ENCODE data around the gene EXOSC10.
A peak's percentile ranks its signal among the peaks of the same experiment; 100 is the strongest.

The EXOSC10 gene

GRCh38 chr1:11099310-11100148, at the start of gene EXOSC10:
TSS of gene EXOSC10 (minus strand) at chr1:11099869. CDS start at chr1:11099831, 38 bp downstream.
- peak; percentile 95 for DNase-seq

GRCh38 chr1:11147197-11147770, 47.6 kb upstream of the EXOSC10 start:
- no peak for DNase-seq

- DNase-seq = no peak
These were observed 46.1 kb upstream of the EXOSC10 start for GRCh38 chr1:11145741-11146140.

- no peak for DNase-seq
These were observed 45.0 kb upstream of the EXOSC10 start for GRCh38 chr1:11144570-11145256.

GRCh38 chr1:11143907-11144306, 44.2 kb upstream of the EXOSC10 start:
- DNase-seq = no peak

GRCh38 chr1:11143401-11143800, 43.7 kb upstream of the EXOSC10 start:
- DNase-seq = no peak

- DNase-seq = no peak
These were observed 43.1 kb upstream of the EXOSC10 start for GRCh38 chr1:11142618-11143391.

- no peak for DNase-seq
These were observed 39.3 kb upstream of the EXOSC10 start for GRCh38 chr1:11138952-11139351.

GRCh38 chr1:11138029-11138428, 38.4 kb upstream of the EXOSC10 start:
- no peak for DNase-seq

- DNase-seq = no peak
These were observed 35.2 kb upstream of the EXOSC10 start for GRCh38 chr1:11134898-11135266.

GRCh38 chr1:11134251-11134897, 34.7 kb upstream of the EXOSC10 start:
- peak; percentile 40 for DNase-seq

- DNase-seq = no peak
These were observed 33.1 kb upstream of the EXOSC10 start for GRCh38 chr1:11132563-11133293.

GRCh38 chr1:11131816-11132215, 32.1 kb upstream of the EXOSC10 start:
- DNase-seq = no peak

- no peak for DNase-seq
These were observed 30.7 kb upstream of the EXOSC10 start for GRCh38 chr1:11130406-11130805.

GRCh38 chr1:11129649-11130390, 30.2 kb upstream of the EXOSC10 start:
- DNase-seq = no peak

GRCh38 chr1:11126569-11126968, 26.9 kb upstream of the EXOSC10 start:
- DNase-seq = no peak

- DNase-seq = no peak
These were observed 26.3 kb upstream of the EXOSC10 start for GRCh38 chr1:11125931-11126330.

GRCh38 chr1:11124965-11125364, 25.3 kb upstream of the EXOSC10 start:
- DNase-seq = no peak

GRCh38 chr1:11116318-11116717, 16.6 kb upstream of the EXOSC10 start:
- no peak for DNase-seq

GRCh38 chr1:11114966-11115365, 15.3 kb upstream of the EXOSC10 start:
- DNase-seq = no peak
